HG03378 (cell line): ENCODE measurements around the gene IL1RAPL2.

Experiments
- ATAC-seq: cut with Tn5 transposase; IDR thresholded peaks from one replicate; pipeline ENCODE4 v1.9.1; 2021; ENCODE audit warnings: mild to moderate bottlenecking, moderate library complexity; ENCODE audit not compliant: unreplicated experiment

The IL1RAPL2 gene

GRCh38 chrX:105260291-105261043, 694.5 kb downstream of the IL1RAPL2 start:
- no peak for ATAC-seq

- no peak for ATAC-seq
Measured at GRCh38 chrX:105263171-105263570, 697.2 kb downstream of the IL1RAPL2 start.

- ATAC-seq = no peak
Measured at GRCh38 chrX:105263801-105264200, 697.8 kb downstream of the IL1RAPL2 start.

GRCh38 chrX:105265093-105265492, 699.1 kb downstream of the IL1RAPL2 start:
- no peak for ATAC-seq

- ATAC-seq = no peak
Measured at GRCh38 chrX:105266456-105266855, 700.5 kb downstream of the IL1RAPL2 start.

GRCh38 chrX:105267167-105267566, 701.2 kb downstream of the IL1RAPL2 start:
- ATAC-seq = no peak

- ATAC-seq = no peak
Measured at GRCh38 chrX:105269386-105269785, 703.4 kb downstream of the IL1RAPL2 start.

GRCh38 chrX:105273326-105273725, 707.3 kb downstream of the IL1RAPL2 start:
- ATAC-seq = no peak

- no peak for ATAC-seq
Measured at GRCh38 chrX:105274091-105274490, 708.1 kb downstream of the IL1RAPL2 start.

- ATAC-seq = no peak
Measured at GRCh38 chrX:105277132-105277531, 711.1 kb downstream of the IL1RAPL2 start.

- ATAC-seq = no peak
Measured at GRCh38 chrX:105282077-105282476, 716.1 kb downstream of the IL1RAPL2 start.

GRCh38 chrX:105297041-105297440, 731.0 kb downstream of the IL1RAPL2 start:
- no peak for ATAC-seq

GRCh38 chrX:105299286-105299685, 733.3 kb downstream of the IL1RAPL2 start:
- no peak for ATAC-seq

GRCh38 chrX:105302246-105302645, 736.2 kb downstream of the IL1RAPL2 start:
- ATAC-seq = no peak

- no peak for ATAC-seq
Measured at GRCh38 chrX:105307762-105308161, 741.8 kb downstream of the IL1RAPL2 start.

- ATAC-seq = no peak
Measured at GRCh38 chrX:105313596-105313995, 747.6 kb downstream of the IL1RAPL2 start.

- no peak for ATAC-seq
Measured at GRCh38 chrX:105314458-105314857, 748.5 kb downstream of the IL1RAPL2 start.

GRCh38 chrX:105315248-105315647, 749.2 kb downstream of the IL1RAPL2 start:
- ATAC-seq = no peak

GRCh38 chrX:105317117-105317516, 751.1 kb downstream of the IL1RAPL2 start:
- ATAC-seq = no peak

GRCh38 chrX:105323928-105324327, 757.9 kb downstream of the IL1RAPL2 start:
- ATAC-seq = no peak

GRCh38 chrX:105328773-105329172, 762.8 kb downstream of the IL1RAPL2 start:
- ATAC-seq = no peak

- ATAC-seq = no peak
Measured at GRCh38 chrX:105331244-105331643, 765.2 kb downstream of the IL1RAPL2 start.

- no peak for ATAC-seq
Measured at GRCh38 chrX:105347373-105347772, 781.4 kb downstream of the IL1RAPL2 start.
